H1 (cell line): ENCODE measurements around the gene SAMD4A. TPM values are rescaled to one million over a fixed set of nuclear protein-coding genes. Genes with fewer than 3 reads are reported as not detected.

Source experiments
- CTCF ChIA-PET: fragments of 300-600 bp; sonication (Branson Sonifier 250); formaldehyde crosslinking; loops from one replicate; lab custom pipeline; 2021; ENCODE audit not compliant: partially characterized antibody; lab: Charles Lee
- POLR2A ChIA-PET: fragments of 300-600 bp; sonication (Branson Sonifier 250); formaldehyde crosslinking; loops from one replicate; lab custom pipeline; 2021; ENCODE audit warnings: inconsistent platforms; ENCODE audit not compliant: partially characterized antibody; lab: Charles Lee
- DNase-seq, 2 experiments: peaks; one replicate each; pipeline versions ENCODE4 v3.0.0 to v3.0.0-alpha.2; 2010 to 2022; ENCODE audit warnings: low spot score in 2 of 2, low read depth in 1 of 2, mixed read lengths in 1 of 2
- FAIRE-seq: peaks from 2 replicates; lab custom pipeline; 2011; peaks lifted over from hg19 to GRCh38; lab: Jason Lieb, UNC
- H2AFZ ChIP-seq: 2 replicates; pipeline ENCODE4 v1.8.1; 2012; ENCODE audit warnings: low read length, inconsistent platforms
- H2AK5ac ChIP-seq: 2 replicates; pipeline ENCODE4 v1.6.1; 2013; ENCODE audit warnings: low read depth, low read length
- H2BK120ac ChIP-seq: replicated peaks from 2 replicates; pipeline ENCODE3; 2013; ENCODE audit warnings: low read depth, low read length, inconsistent platforms
- H2BK12ac ChIP-seq: 2 replicates; pipeline ENCODE4 v1.6.1; 2013; ENCODE audit warnings: low read depth, low read length
- H2BK15ac ChIP-seq: 2 replicates; pipeline ENCODE4 v1.6.1; 2013; ENCODE audit warnings: low read length
- H2BK20ac ChIP-seq: 2 replicates; pipeline ENCODE4 v1.6.1; 2013; ENCODE audit warnings: low read length
- H2BK5ac ChIP-seq: 2 replicates; pipeline ENCODE4 v1.6.1; 2013; ENCODE audit warnings: low read depth, low read length
- H3K14ac ChIP-seq: 2 replicates; pipeline ENCODE4 v1.6.1; 2013; ENCODE audit warnings: inconsistent platforms; ENCODE audit not compliant: insufficient read length
- H3K18ac ChIP-seq: 2 replicates; pipeline ENCODE4 v1.6.1; 2013; ENCODE audit warnings: low read length; ENCODE audit errors: extremely low read depth
- H3K23ac ChIP-seq: 2 replicates; pipeline ENCODE4 v1.6.1; 2013; ENCODE audit warnings: inconsistent platforms; ENCODE audit not compliant: insufficient read length
- H3K23me2 ChIP-seq: 2 replicates; pipeline ENCODE4 v1.6.1; 2013; ENCODE audit warnings: low read depth, low read length
- H3K27ac ChIP-seq: 2 replicates; pipeline ENCODE4 v1.6.1; 2011; ENCODE audit warnings: low read depth, low read length, inconsistent platforms
- H3K27me3 ChIP-seq, 4 experiments: replicated peaks in 1 of 4; 1 replicate in 1 of 4; 2 replicates in 3 of 4; pipeline versions ENCODE4 v1.6.1 to v1.8.1; 2011 to 2013; ENCODE audit warnings: low read length in 3 of 4, mild to moderate bottlenecking in 3 of 4, inconsistent platforms in 2 of 4, mixed read lengths in 2 of 4, moderate library complexity in 1 of 4; ENCODE audit not compliant: control insufficient read depth in 3 of 4, insufficient read depth in 3 of 4; ENCODE audit errors: extremely low read depth in 1 of 4
- H3K36me3 ChIP-seq, 4 experiments: 2 replicates each; pipeline versions ENCODE4 v1.6.1 to v1.8.1; 2011 to 2013; ENCODE audit warnings: mild to moderate bottlenecking in 4 of 4, low read length in 3 of 4, moderate library complexity in 2 of 4, control low read depth in 1 of 4, inconsistent platforms in 1 of 4; ENCODE audit not compliant: insufficient read depth in 4 of 4, control insufficient read depth in 2 of 4
- H3K4ac ChIP-seq: replicated peaks from 2 replicates; pipeline ENCODE3; 2013; ENCODE audit warnings: low read length, low read depth, mixed read lengths, inconsistent platforms; ENCODE audit not compliant: insufficient read length
- H3K4me1 ChIP-seq, 4 experiments: replicated peaks in 1 of 4; 1 replicate in 1 of 4; 2 replicates in 3 of 4; pipeline versions ENCODE4 v1.6.1 to v1.8.1; 2011 to 2013; ENCODE audit warnings: low read length in 3 of 4, inconsistent platforms in 2 of 4, mixed read lengths in 1 of 4; ENCODE audit not compliant: insufficient read depth in 4 of 4, control insufficient read depth in 3 of 4
- H3K4me2 ChIP-seq, 2 experiments: 2 replicates each; pipeline versions ENCODE4 v1.6.1 to v1.8.1; 2011 to 2013; ENCODE audit warnings: low read depth in 2 of 2, low read length in 2 of 2, control low read depth in 1 of 2, inconsistent platforms in 1 of 2, mild to moderate bottlenecking in 1 of 2; ENCODE audit not compliant: insufficient read depth in 1 of 2
- H3K4me3 ChIP-seq, 4 experiments: fragments of 200-600, 300-600 bp in 1 of 4; sonication (generic), shearing (Covaris generic), sonication (Bioruptor Twin) in 1 of 4; 2 replicates each; pipeline versions ENCODE4 v1.5.1 to v1.8.1; 2011 to 2016; ENCODE audit warnings: low read length in 4 of 4, low read depth in 3 of 4, control low read depth in 2 of 4, inconsistent platforms in 2 of 4, mild to moderate bottlenecking in 2 of 4, mixed read lengths in 1 of 4, moderate library complexity in 1 of 4; ENCODE audit not compliant: insufficient read depth in 2 of 4; ENCODE audit errors: extremely low read depth in 1 of 4
- H3K56ac ChIP-seq: replicated peaks from 2 replicates; pipeline ENCODE3; 2013; ENCODE audit warnings: low read depth, mild to moderate bottlenecking, mixed read lengths, low read length, inconsistent platforms; ENCODE audit not compliant: insufficient read length
- H3K79me1 ChIP-seq: 2 replicates; pipeline ENCODE4 v1.6.1; 2013; ENCODE audit warnings: low read depth, low read length, control low read depth
- H3K79me2 ChIP-seq, 2 experiments: 2 replicates each; pipeline versions ENCODE4 v1.6.1 to v1.8.1; 2012 to 2013; ENCODE audit warnings: low read length in 2 of 2, mild to moderate bottlenecking in 2 of 2, inconsistent platforms in 1 of 2; ENCODE audit not compliant: insufficient read depth in 2 of 2, control insufficient read depth in 1 of 2
- H3K9ac ChIP-seq, 4 experiments: replicated peaks in 1 of 4; 1 replicate in 1 of 4; 2 replicates in 3 of 4; pipeline versions ENCODE4 v1.6.1 to v1.8.1; 2011 to 2013; ENCODE audit warnings: low read depth in 3 of 4, low read length in 3 of 4, control low read depth in 2 of 4, mild to moderate bottlenecking in 2 of 4, moderate library complexity in 2 of 4, inconsistent platforms in 1 of 4; ENCODE audit errors: extremely low read depth in 1 of 4
- H3K9me3 ChIP-seq, 2 experiments: 2 replicates each; pipeline versions ENCODE4 v1.6.1 to v1.8.1; 2012 to 2013; ENCODE audit warnings: mild to moderate bottlenecking in 2 of 2, moderate library complexity in 2 of 2, control low read depth in 1 of 2, inconsistent platforms in 1 of 2, low read depth in 1 of 2, low read length in 1 of 2, mixed read lengths in 1 of 2; ENCODE audit not compliant: insufficient read depth in 2 of 2
- H4K20me1 ChIP-seq, 2 experiments: replicated peaks in 1 of 2; 2 replicates each; pipeline versions ENCODE3 to v1.8.1; 2011 to 2013; ENCODE audit warnings: inconsistent platforms in 2 of 2, low read length in 2 of 2, mild to moderate bottlenecking in 1 of 2; ENCODE audit not compliant: insufficient read depth in 2 of 2, control insufficient read depth in 1 of 2
- H4K5ac ChIP-seq: 2 replicates; pipeline ENCODE4 v1.6.1; 2013; ENCODE audit warnings: low read length, low read depth, mixed read lengths, inconsistent platforms; ENCODE audit not compliant: insufficient read length
- H4K8ac ChIP-seq: 2 replicates; pipeline ENCODE4 v1.8.0; 2013; ENCODE audit warnings: mild to moderate bottlenecking, moderate library complexity, low read length, inconsistent platforms; ENCODE audit not compliant: insufficient read depth; ENCODE audit errors: extremely low read depth
- H4K91ac ChIP-seq: replicated peaks from 2 replicates; pipeline ENCODE3; 2013; ENCODE audit warnings: low read length, mixed read lengths, inconsistent platforms; ENCODE audit not compliant: insufficient read length
- ASH2L ChIP-seq: fragments of 200-600, 300-600 bp; sonication (generic); IDR thresholded peaks from one replicate; pipeline ENCODE4 v1.7.1; 2017; ENCODE audit warnings: low read length
- BCL11A ChIP-seq, 2 experiments: IDR thresholded peaks; one replicate each; pipeline ENCODE4 v1.6.1; 2011; ENCODE audit warnings: low read depth in 2 of 2, low read length in 2 of 2, mild to moderate bottlenecking in 2 of 2
- CBX5 ChIP-seq: fragments of 300-800, 300-1000 bp; sonication (generic); IDR thresholded peaks from 2 replicates; pipeline ENCODE4 v1.7.1; 2016; ENCODE audit warnings: antibody characterized with exemption, low read length, low read depth
- CBX8 ChIP-seq: fragments of 300-800, 300-1000 bp; sonication (generic); IDR thresholded peaks from 2 replicates; pipeline ENCODE4 v1.7.1; 2016; ENCODE audit warnings: low read depth, low read length, borderline replicate concordance
- CREB1 ChIP-seq: IDR thresholded peaks from 2 replicates; pipeline ENCODE4 v1.6.1; 2012; ENCODE audit warnings: inconsistent platforms
- EGR1 ChIP-seq: IDR thresholded peaks from 2 replicates; pipeline ENCODE4 v1.6.1; 2011; ENCODE audit warnings: low read depth, low read length, borderline replicate concordance
- HDAC2 ChIP-seq, 2 experiments: fragments of 300-600 bp in 1 of 2; sonication (generic) in 1 of 2; IDR thresholded peaks; 2 replicates each; pipeline ENCODE4 v1.6.1; 2011 to 2012; ENCODE audit warnings: low read depth in 2 of 2, low read length in 2 of 2, mild to moderate bottlenecking in 2 of 2, moderate library complexity in 2 of 2, borderline replicate concordance in 1 of 2, inconsistent platforms in 1 of 2
- PHF8 ChIP-seq: fragments of 200-600 bp; sonication (generic); conservative IDR thresholded peaks from 2 replicates; pipeline ENCODE4 v1.7.1; 2012; ENCODE audit warnings: low read depth, mild to moderate bottlenecking, inconsistent platforms, low read length, moderate library complexity
- POU5F1 ChIP-seq: IDR thresholded peaks from 2 replicates; pipeline ENCODE4 v1.6.1; 2011; ENCODE audit warnings: low read depth, mild to moderate bottlenecking, low read length, moderate library complexity
- RAD21 ChIP-seq, 2 experiments: IDR thresholded peaks in 1 of 2; conservative IDR thresholded peaks in 1 of 2; 2 replicates each; pipeline ENCODE4 v1.6.1; 2011; ENCODE audit warnings: low read depth in 2 of 2, low read length in 2 of 2, improper control_type of control experiment in 1 of 2, inconsistent platforms in 1 of 2, mild to moderate bottlenecking in 1 of 2, moderate library complexity in 1 of 2
- SIRT6 ChIP-seq: IDR thresholded peaks from one replicate; pipeline ENCODE4 v1.7.1; 2012; ENCODE audit warnings: low read length, inconsistent platforms
- SP1 ChIP-seq: IDR thresholded peaks from 2 replicates; pipeline ENCODE4 v1.6.1; 2011; ENCODE audit warnings: low read depth, low read length
- SP2 ChIP-seq: IDR thresholded peaks from 2 replicates; pipeline ENCODE4 v1.6.1; 2012; ENCODE audit warnings: mild to moderate bottlenecking, low read length, inconsistent platforms
- SP4 ChIP-seq: IDR thresholded peaks from 2 replicates; pipeline ENCODE4 v1.6.1; 2012; ENCODE audit warnings: low read length, inconsistent platforms
- TAF7 ChIP-seq: optimal IDR thresholded peaks from 2 replicates; pipeline ENCODE3; 2011; ENCODE audit warnings: low read depth, mild to moderate bottlenecking, inconsistent platforms, low read length, moderate library complexity, borderline replicate concordance
- WGBS, 2 experiments: shearing (Covaris generic) in 1 of 2; methylation state at CpG; one replicate each; pipeline versions ENCODE4 v1.1.6 to v1.1.7; 2013 to 2015; ENCODE audit warnings: low lambda C conversion rate in 2 of 2, mixed read lengths in 2 of 2, inconsistent platforms in 1 of 2, low coverage in 1 of 2, missing lambda C conversion rate in 1 of 2; ENCODE audit not compliant: insufficient replicate concordance in 2 of 2, insufficient coverage in 1 of 2, insufficient read length in 1 of 2; ENCODE audit errors: extremely low coverage in 1 of 2, missing lambda C conversion rate in 1 of 2; 5-methylcytosine and 5-hydroxymethylcytosine counted together
- polyA plus RNA-seq, 7 experiments: library from polyadenylated mRNA; depleted of rRNA in 3 of 7; stranded (reverse) in 5 of 7; unstranded in 2 of 7; fragments of >200 nt in 5 of 7; fragments of 200-250 nt in 2 of 7; gene quantifications; 1 replicate in 5 of 7; 2 replicates in 1 of 7; 4 replicates in 1 of 7; pipeline versions ENCODE4 v1.2.1 to v1.2.3, GENCODE V29; 2011 to 2013; ENCODE audit warnings: missing spikeins in 2 of 7, mixed read lengths in 2 of 7
- total RNA-seq: library from RNA; stranded (reverse); fragmentation: NEBNext Ultra II Directional; extraction: Animal tissue kit (Norgen Biotek cat#: 25700); gene quantifications from 2 replicates; pipeline ENCODE4 v1.2.1, GENCODE V29; 2021

Gene SAMD4A
- total and polyA plus RNA-seq, 2 of the 8 experiments (the other 6 are each of a cell fraction or from before 2014, with no cell fraction given), result 2.4 to 12.3 TPM

GRCh38 chr14:54699735-54700134, 132.8 kb downstream of the SAMD4A start:
- Histone ChIP-seq H4K8ac (no peak overlapping the region), H3K27me3 (no peaks in the 10 kb centered on the region), H2BK120ac (no peak overlapping the region), H3K4ac (no peak overlapping the region), H4K20me1 (no peaks in the 10 kb centered on the region), H2AFZ (no peak overlapping the region), H3K4me1 (peaks cover 0 to 3% (median 0%) of the 10 kb centered on the region in 4 experiments; a peak in 1 of 7 replicates), H4K5ac (no peak overlapping the region), H4K91ac (no peak overlapping the region), H3K9me3 (no peaks in the 10 kb centered on the region), H2BK12ac (no peak overlapping the region), H2BK5ac (no peak overlapping the region), H3K4me3 (no peak overlapping the region), H3K36me3 (no peaks in the 10 kb centered on the region; a peak in 1 of 8 replicates), H3K9ac (no peak overlapping the region), H3K18ac (no peak overlapping the region), H3K14ac (no peak overlapping the region), H2AK5ac (no peak overlapping the region), H3K79me2 (no peaks in the 10 kb centered on the region), H3K79me1 (peaks cover 3% of the 10 kb centered on the region), H3K27ac (no peak overlapping the region), H3K4me2 (no peak overlapping the region), H3K23me2 (no peaks in the 10 kb centered on the region), H3K23ac (no peak overlapping the region), H3K56ac (no peak overlapping the region), H2BK15ac (no peak overlapping the region), H2BK20ac (no peak overlapping the region)
- ChIA-PET CTCF (interaction anchor here (0.7 to 5.9 kb wide), 9 partner anchors 9 to 136 kb away, joined by 3 to 31 read pairs (median 7); partner anchors contain the start of gene SAMD4A), POLR2A (interaction anchor here (0.6 to 1.6 kb wide), 3 partner anchors 15 to 93 kb away, joined by 3 to 6 read pairs (median 3); no protein-coding TSS in a partner anchor)
- DNase-seq, result no peak
- WGBS, 2 experiments, result 87% methylated on average over 3 of the region's 3 CpGs; no CpG with 5 or more reads in 1 of the 2 experiments
- TF ChIP-seq CREB1 (no peak), ASH2L (no peak), PHF8 (no peak), TAF7 (no peak), POU5F1 (no peak), HDAC2 (IDR thresholded peaks at IDR 0.05; ENCODE audit: borderline replicate concordance in 1 of 2, low read depth in 2 of 2, low read length in 2 of 2) (no peak), SP4 (no peak), CBX8 (no peak), SP2 (no peak), CBX5 (no peak), EGR1 (no peak), SIRT6 (no peak), BCL11A (IDR thresholded peaks at IDR 0.05; ENCODE audit: low read depth in 2 of 2, low read length in 2 of 2) (no peak), SP1 (no peak), RAD21 (IDR thresholded peaks at IDR 0.05 in 1 of 2, conservative IDR thresholded peaks at IDR 0.05 in 1 of 2; ENCODE audit: low read depth in 2 of 2, low read length in 2 of 2) (no peak)
- no peak for FAIRE-seq
